Lung (tissue), 12 donors: ENCODE data around the gene TENM4. TPM values are rescaled to one million over a fixed set of nuclear protein-coding genes. Genes with fewer than 3 reads are reported as not detected.
A peak's percentile ranks its signal among the peaks of the same experiment; 100 is the strongest.

Experiments
- ATAC-seq: fragments of 200-7000 bp; cut with Tn5 transposase; one replicate; pipeline ENCODE4 v1.9.1; 2020; ENCODE audit warnings: moderate number of reproducible peaks; ENCODE audit not compliant: insufficient read depth, low FRiP score
- DNase-seq, 3 donors: peaks; one replicate each; pipeline ENCODE4 v3.0.0-alpha.2; 2013 to 2017
- H3K27ac ChIP-seq, 2 donors: one replicate each; pipeline ENCODE4 v1.5.1; 2013; ENCODE audit warnings: mild to moderate bottlenecking in 2 of 2, moderate library complexity in 2 of 2, control low read depth in 1 of 2, inconsistent platforms in 1 of 2, low read depth in 1 of 2, low read length in 1 of 2
- H3K27me3 ChIP-seq, 3 donors: one replicate each; pipeline ENCODE4 v1.5.1; 2013; ENCODE audit warnings: low read length in 2 of 3; ENCODE audit not compliant: control insufficient read depth in 3 of 3, insufficient read depth in 3 of 3
- H3K36me3 ChIP-seq, 4 donors: one replicate each; pipeline ENCODE4 v1.5.1; 2013; ENCODE audit warnings: low read length in 4 of 4, mild to moderate bottlenecking in 1 of 4, moderate library complexity in 1 of 4; ENCODE audit not compliant: control insufficient read depth in 4 of 4, insufficient read depth in 4 of 4
- H3K4me1 ChIP-seq, 5 donors: one replicate each; pipeline ENCODE4 v1.5.1; 2013; ENCODE audit warnings: low read length in 5 of 5, mild to moderate bottlenecking in 2 of 5, moderate library complexity in 1 of 5; ENCODE audit not compliant: control insufficient read depth in 5 of 5, insufficient read depth in 5 of 5
- H3K4me3 ChIP-seq: one replicate; pipeline ENCODE4 v1.5.1; 2013; ENCODE audit warnings: mild to moderate bottlenecking, control low read depth, moderate library complexity
- H3K9ac ChIP-seq, 2 donors: one replicate each; pipeline ENCODE4 v1.5.1; 2013; ENCODE audit warnings: low read length in 2 of 2, control low read depth in 1 of 2; ENCODE audit not compliant: insufficient read depth in 1 of 2
- H3K9me3 ChIP-seq, 4 donors: one replicate each; pipeline ENCODE4 v1.5.1; 2013; ENCODE audit warnings: low read length in 3 of 4, mild to moderate bottlenecking in 1 of 4, moderate library complexity in 1 of 4; ENCODE audit not compliant: control insufficient read depth in 4 of 4, insufficient read depth in 3 of 4
- WGBS, 2 donors: extraction: QIAGEN DNeasy Blood & Tissue Kit; methylation state at CpG; one replicate each; pipeline ENCODE4 v1.1.7; 2013; 5-methylcytosine and 5-hydroxymethylcytosine counted together
- polyA plus RNA-seq, 2 donors: library from polyadenylated mRNA; stranded (reverse); fragments of 200-250 nt; gene quantifications; one replicate each; pipeline ENCODE4 v1.2.1, GENCODE V29; 2013
- total RNA-seq, 2 donors: library from RNA; depleted of rRNA in 1 of 2; stranded (reverse); fragments of >200 nt in 1 of 2; gene quantifications; one replicate each; pipeline ENCODE4 v1.2.1, GENCODE V29; 2014 to 2021
- TF ChIP-seq, protein P1 (sequence below): IDR thresholded peaks from 2 replicates; pipeline ENCODE4 v1.5.1; 2012; ENCODE audit warnings: mild to moderate bottlenecking; ENCODE audit errors: control extremely low read depth, extremely low read depth
- donor health status: control.
- donor health status: control.
- donor health status: Bipolar disorder and iron deficiency.
- donor health status: healthy.
- donor health status: DM: yes; HTN: yes; CAD: no.

The TENM4 gene
- total and polyA plus RNA-seq, 4 donors = 0.28 to 16.4 (median 3.2) TPM

DNA sequence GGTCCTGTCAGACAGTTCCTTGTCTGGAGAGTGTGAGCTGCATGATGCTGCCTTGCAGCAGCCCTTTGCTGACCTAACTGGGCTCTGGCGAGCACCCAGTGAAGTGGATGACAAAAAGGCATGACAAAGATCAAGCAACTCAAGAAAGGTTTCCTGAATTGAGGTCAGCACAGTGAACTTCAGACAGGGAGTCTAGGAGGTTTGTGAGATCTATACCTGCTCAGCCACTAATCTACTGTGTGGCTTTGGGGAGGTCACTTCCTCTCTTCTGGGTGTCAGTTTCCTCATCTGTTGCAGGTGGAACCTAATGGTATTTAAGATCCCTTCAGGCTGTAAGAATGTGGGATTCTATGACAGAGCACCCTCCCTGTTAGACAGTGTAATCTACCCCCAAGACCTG is 652.3 kb downstream of the TENM4 start:
- Histone ChIP-seq H3K4me1 (peaks cover 0 to 2% (median 0%) of the 10 kb centered on the region in 5 donors), H3K27ac (no peak overlapping the region), H3K9ac (no peak overlapping the region), H3K9me3 (no peaks in the 10 kb centered on the region), H3K36me3 (no peaks in the 10 kb centered on the region), H3K4me3 (no peak overlapping the region), H3K27me3 (no peaks in the 10 kb centered on the region)
- TF ChIP-seq, protein P1, sequence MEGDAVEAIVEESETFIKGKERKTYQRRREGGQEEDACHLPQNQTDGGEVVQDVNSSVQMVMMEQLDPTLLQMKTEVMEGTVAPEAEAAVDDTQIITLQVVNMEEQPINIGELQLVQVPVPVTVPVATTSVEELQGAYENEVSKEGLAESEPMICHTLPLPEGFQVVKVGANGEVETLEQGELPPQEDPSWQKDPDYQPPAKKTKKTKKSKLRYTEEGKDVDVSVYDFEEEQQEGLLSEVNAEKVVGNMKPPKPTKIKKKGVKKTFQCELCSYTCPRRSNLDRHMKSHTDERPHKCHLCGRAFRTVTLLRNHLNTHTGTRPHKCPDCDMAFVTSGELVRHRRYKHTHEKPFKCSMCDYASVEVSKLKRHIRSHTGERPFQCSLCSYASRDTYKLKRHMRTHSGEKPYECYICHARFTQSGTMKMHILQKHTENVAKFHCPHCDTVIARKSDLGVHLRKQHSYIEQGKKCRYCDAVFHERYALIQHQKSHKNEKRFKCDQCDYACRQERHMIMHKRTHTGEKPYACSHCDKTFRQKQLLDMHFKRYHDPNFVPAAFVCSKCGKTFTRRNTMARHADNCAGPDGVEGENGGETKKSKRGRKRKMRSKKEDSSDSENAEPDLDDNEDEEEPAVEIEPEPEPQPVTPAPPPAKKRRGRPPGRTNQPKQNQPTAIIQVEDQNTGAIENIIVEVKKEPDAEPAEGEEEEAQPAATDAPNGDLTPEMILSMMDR = no peak
- no peak for DNase-seq
- 59 to 86% methylated on average over 1 of the region's 1 CpG for WGBS, 2 donors
- no peak for ATAC-seq

GRCh38 chr11:78787696-78788095 is 653.1 kb downstream of the TENM4 start:
- 58 to 84% methylated on average over 3 of the region's 3 CpGs for WGBS, 2 donors
- peak in 1 of 3 donors; percentile 36 for DNase-seq
- H3K27ac ChIP-seq = no peak overlapping the region
- H3K4me1 ChIP-seq = peaks cover 0 to 4% (median 0%) of the 10 kb centered on the region in 5 donors
- H3K36me3 ChIP-seq = no peaks in the 10 kb centered on the region
- ATAC-seq = no peak
- no peaks in the 10 kb centered on the region for H3K27me3 ChIP-seq
- TF ChIP-seq, protein P1 = no peak
- no peak overlapping the region for H3K4me3 ChIP-seq
- no peaks in the 10 kb centered on the region for H3K9me3 ChIP-seq
- no peak overlapping the region for H3K9ac ChIP-seq

DNA sequence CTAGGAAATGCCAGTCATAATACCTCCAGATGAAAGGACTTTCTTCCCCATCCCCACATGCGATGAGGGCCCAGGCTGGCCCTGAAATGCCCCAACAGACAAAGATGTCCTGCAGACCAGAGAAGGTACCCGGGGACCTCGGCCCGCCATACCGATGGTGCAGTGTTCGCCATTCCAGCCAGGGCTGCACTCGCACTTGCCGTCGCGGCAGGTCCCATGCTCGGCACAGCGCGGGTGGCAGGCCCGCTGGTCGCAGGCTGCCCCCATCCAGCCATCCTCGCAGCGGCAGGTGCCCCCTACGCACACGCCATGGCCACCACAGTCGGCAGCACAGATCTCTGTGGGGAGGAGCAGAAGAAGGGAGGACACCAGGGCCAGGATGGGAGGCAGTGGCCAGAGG is 654.1 kb downstream of the TENM4 start:
- H3K36me3 ChIP-seq = no peaks in the 10 kb centered on the region
- no peak overlapping the region for H3K4me3 ChIP-seq
- TF ChIP-seq, protein P1 = no peak
- no peaks in the 10 kb centered on the region for H3K27me3 ChIP-seq
- DNase-seq (no peak), ATAC-seq (no peak)
- no peak overlapping the region for H3K27ac ChIP-seq
- no peaks in the 10 kb centered on the region for H3K9me3 ChIP-seq
- H3K4me1 ChIP-seq = peaks cover 0 to 4% (median 0%) of the 10 kb centered on the region in 5 donors
- no peak overlapping the region for H3K9ac ChIP-seq
- WGBS, 2 donors = 95 to 97% methylated on average over 20 of the region's 20 CpGs

GRCh38 chr11:78786086-78786485 is 654.7 kb downstream of the TENM4 start:
- Histone ChIP-seq H3K4me1 (peaks cover 0 to 4% (median 0%) of the 10 kb centered on the region in 5 donors), H3K27ac (no peak overlapping the region), H3K4me3 (no peak overlapping the region), H3K9ac (no peak overlapping the region), H3K9me3 (no peaks in the 10 kb centered on the region), H3K36me3 (no peaks in the 10 kb centered on the region), H3K27me3 (no peaks in the 10 kb centered on the region)
- DNase-seq (no peak), ATAC-seq (no peak)
- 45 to 47% methylated on average over 5 of the region's 5 CpGs for WGBS, 2 donors
- TF ChIP-seq, protein P1 = no peak
